ENCODE data around the gene OARD1. TPM values are rescaled to one million over a fixed set of nuclear protein-coding genes. Genes with fewer than 3 reads are reported as not detected.

Gene OARD1
- total and polyA plus RNA-seq, 4 donors: 22.2 to 27.0 (median 24.3) TPM

GRCh38 chr6:41028561-41029412 lies 43.4 kb downstream of the OARD1 start:
- peaks cover 0 to 23% (median 4%) of the 10 kb centered on the region in 5 donors for H3K4me1 ChIP-seq (ENCODE audit: control insufficient read depth in 5 of 5, insufficient read depth in 5 of 5, low read length in 5 of 5)
- ATAC-seq (ENCODE audit: insufficient read depth, low FRiP score) (no peak), DNase-seq (peak in 1 of 3 donors; percentile 39)
- WGBS, 2 donors: 30 to 41% methylated on average over 13 of the region's 13 CpGs
- TF ChIP-seq CTCF (IDR thresholded peaks at IDR 0.05; ENCODE audit: control extremely low read depth, extremely low read depth): no peak
- H3K36me3 ChIP-seq (ENCODE audit: control insufficient read depth in 4 of 4, insufficient read depth in 4 of 4, low read length in 4 of 4): no peaks in the 10 kb centered on the region
- H3K27ac ChIP-seq (ENCODE audit: low read depth in 1 of 2, low read length in 1 of 2): peak overlapping the region; percentile 29 to 58
- H3K4me3 ChIP-seq: peak overlapping the region; percentile 11
- H3K9me3 ChIP-seq (ENCODE audit: control insufficient read depth in 4 of 4, insufficient read depth in 3 of 4, low read length in 3 of 4): no peaks in the 10 kb centered on the region
- H3K27me3 ChIP-seq (ENCODE audit: control insufficient read depth in 3 of 3, insufficient read depth in 3 of 3, low read length in 2 of 3): no peaks in the 10 kb centered on the region
- H3K9ac ChIP-seq (ENCODE audit: insufficient read depth in 1 of 2, low read length in 2 of 2): peak overlapping the region in 1 of 2 donors; percentile 24

GRCh38 chr6:41027799-41028560 lies 44.2 kb downstream of the OARD1 start:
- H3K27me3 ChIP-seq (ENCODE audit: control insufficient read depth in 3 of 3, insufficient read depth in 3 of 3, low read length in 2 of 3): no peaks in the 10 kb centered on the region
- peak overlapping the region; percentile 11 for H3K4me3 ChIP-seq
- no peaks in the 10 kb centered on the region for H3K9me3 ChIP-seq (ENCODE audit: control insufficient read depth in 4 of 4, insufficient read depth in 3 of 4, low read length in 3 of 4)
- DNase-seq: peak; percentile 89 to 90 (median 89)
- H3K9ac ChIP-seq (ENCODE audit: insufficient read depth in 1 of 2, low read length in 2 of 2): peak overlapping the region; percentile 64 to 65
- H3K4me1 ChIP-seq (ENCODE audit: control insufficient read depth in 5 of 5, insufficient read depth in 5 of 5, low read length in 5 of 5): peaks cover 0 to 23% (median 4%) of the 10 kb centered on the region in 5 donors
- peak; percentile 98 for TF ChIP-seq CTCF (IDR thresholded peaks at IDR 0.05; ENCODE audit: control extremely low read depth, extremely low read depth)
- peak overlapping the region; percentile 29 to 58 for H3K27ac ChIP-seq (ENCODE audit: low read depth in 1 of 2, low read length in 1 of 2)
- 2 to 3% methylated on average over 41 to 45 of the region's 45 CpGs for WGBS, 2 donors
- ATAC-seq (ENCODE audit: insufficient read depth, low FRiP score): peak; percentile 94
- no peaks in the 10 kb centered on the region for H3K36me3 ChIP-seq (ENCODE audit: control insufficient read depth in 4 of 4, insufficient read depth in 4 of 4, low read length in 4 of 4)

GRCh38 chr6:41027241-41027640 lies 44.9 kb downstream of the OARD1 start:
- H3K27me3 ChIP-seq (ENCODE audit: control insufficient read depth in 3 of 3, insufficient read depth in 3 of 3, low read length in 2 of 3): no peaks in the 10 kb centered on the region
- 27 to 49% methylated on average over 4 of the region's 4 CpGs for WGBS, 2 donors
- H3K36me3 ChIP-seq (ENCODE audit: control insufficient read depth in 4 of 4, insufficient read depth in 4 of 4, low read length in 4 of 4): no peaks in the 10 kb centered on the region
- peak overlapping the region; percentile 64 to 65 for H3K9ac ChIP-seq (ENCODE audit: insufficient read depth in 1 of 2, low read length in 2 of 2)
- peak in 1 of 3 donors; percentile 25 for DNase-seq
- ATAC-seq (ENCODE audit: insufficient read depth, low FRiP score): no peak
- no peak for TF ChIP-seq CTCF (IDR thresholded peaks at IDR 0.05; ENCODE audit: control extremely low read depth, extremely low read depth)
- no peaks in the 10 kb centered on the region for H3K9me3 ChIP-seq (ENCODE audit: control insufficient read depth in 4 of 4, insufficient read depth in 3 of 4, low read length in 3 of 4)
- no peak overlapping the region for H3K4me3 ChIP-seq
- H3K27ac ChIP-seq (ENCODE audit: low read depth in 1 of 2, low read length in 1 of 2): no peak overlapping the region
- H3K4me1 ChIP-seq (ENCODE audit: control insufficient read depth in 5 of 5, insufficient read depth in 5 of 5, low read length in 5 of 5): peaks cover 0 to 23% (median 4%) of the 10 kb centered on the region in 5 donors
